GM21619 (cell line): ENCODE measurements around the gene ZNF385B.
"Not testable (repeated sequence)": the region's sequence is repeated elsewhere in the genome, so short reads cannot be mapped to it uniquely, and the experiment has no call there.

Experiments
- ATAC-seq: cut with Tn5 transposase; IDR thresholded peaks from one replicate; pipeline ENCODE4 v1.9.1; 2021; ENCODE audit not compliant: unreplicated experiment

Gene ZNF385B

GRCh38 chr2:179636995-179637394 is 224.4 kb downstream of the ZNF385B start:
- no peak for ATAC-seq

DNA sequence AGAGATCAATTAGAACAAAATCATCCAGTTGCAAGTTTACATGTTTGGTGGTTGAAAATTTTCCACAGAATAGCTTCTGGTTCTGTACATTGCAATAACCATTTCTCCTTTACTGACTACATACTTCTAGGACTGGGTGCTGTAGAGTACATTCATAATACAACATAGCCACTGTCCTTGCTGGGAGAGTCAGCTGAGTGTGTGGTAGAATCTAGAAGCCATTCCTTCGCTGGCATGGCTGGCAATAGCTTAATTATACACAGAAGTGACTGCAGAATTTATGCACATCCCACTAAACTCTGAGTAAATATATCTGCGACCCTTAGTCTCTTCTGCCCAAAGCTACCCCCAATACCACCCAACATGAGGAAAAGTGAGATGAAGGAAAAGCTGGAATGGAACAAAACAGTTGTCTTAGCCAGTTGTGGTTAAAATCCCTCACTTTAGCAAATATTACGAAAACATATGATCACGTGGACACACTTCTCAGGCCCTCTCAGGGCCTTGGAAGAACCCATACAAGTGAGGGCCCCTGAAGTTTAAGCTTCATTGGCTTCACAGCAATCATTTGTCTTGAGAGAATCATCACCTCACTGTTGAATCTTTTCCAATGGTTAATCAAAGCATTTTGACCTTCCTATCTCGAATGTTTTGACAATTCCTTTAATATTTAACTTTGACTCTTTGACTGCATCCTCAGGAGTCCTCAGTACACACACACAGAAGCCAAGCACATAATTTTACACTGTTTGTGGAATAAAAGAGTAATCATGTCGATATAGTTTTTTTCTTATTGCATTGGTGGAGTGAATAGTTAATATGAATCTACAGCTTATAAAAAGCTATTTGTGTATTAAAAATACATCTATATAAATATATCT is 225.1 kb downstream of the ZNF385B start:
- no peak for ATAC-seq

DNA sequence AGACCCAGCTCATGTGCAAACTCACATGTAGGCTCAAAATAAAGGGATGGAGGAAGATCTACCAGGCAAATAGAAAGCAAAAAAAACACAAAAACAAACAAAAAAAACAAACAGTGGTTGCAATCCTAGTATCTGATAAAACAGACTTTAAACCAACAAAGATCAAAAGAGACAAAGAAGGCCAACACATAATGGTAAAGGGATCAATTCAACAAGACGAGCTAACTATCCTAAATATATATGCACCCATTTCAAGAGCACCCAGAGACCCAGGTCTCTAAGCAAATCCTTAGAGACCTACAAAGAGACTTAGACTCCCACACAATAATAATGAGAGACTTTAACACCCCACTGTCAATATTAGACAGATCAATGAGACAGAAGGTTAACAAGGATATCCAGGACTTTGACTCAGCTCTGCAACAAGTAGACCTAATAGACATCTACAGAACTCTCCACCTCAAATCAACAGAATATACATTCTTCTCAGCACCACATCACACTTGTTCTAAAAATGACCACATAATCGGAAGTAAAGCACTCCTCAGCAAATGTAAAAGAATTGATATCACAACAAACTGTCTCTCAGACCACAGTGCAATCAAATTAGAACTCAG is 229.5 kb downstream of the ZNF385B start:
- ATAC-seq: not testable (repeated sequence)

DNA sequence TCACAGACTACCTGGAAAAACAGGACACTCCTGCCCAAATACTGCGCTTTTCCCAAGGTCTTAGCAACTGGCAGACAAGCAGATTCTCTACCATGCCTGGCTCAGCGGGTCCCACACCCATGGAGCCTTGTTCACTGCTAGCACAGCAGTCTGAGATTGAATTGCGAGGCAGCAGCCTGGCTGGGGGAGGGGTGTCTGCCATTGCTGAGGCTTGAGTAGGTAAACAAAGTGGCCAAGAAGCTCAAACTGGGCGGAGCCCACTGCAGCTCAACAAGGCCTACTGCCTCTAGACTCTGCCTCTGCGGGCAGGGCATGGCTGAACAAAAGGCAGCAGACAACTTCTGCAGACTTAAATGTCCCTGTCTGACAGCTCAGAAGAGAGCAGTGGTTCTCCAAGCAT is 231.6 kb downstream of the ZNF385B start:
- ATAC-seq: not testable (repeated sequence)

- ATAC-seq: no peak
Measured at GRCh38 chr2:179626261-179626660, 235.2 kb downstream of the ZNF385B start.

DNA sequence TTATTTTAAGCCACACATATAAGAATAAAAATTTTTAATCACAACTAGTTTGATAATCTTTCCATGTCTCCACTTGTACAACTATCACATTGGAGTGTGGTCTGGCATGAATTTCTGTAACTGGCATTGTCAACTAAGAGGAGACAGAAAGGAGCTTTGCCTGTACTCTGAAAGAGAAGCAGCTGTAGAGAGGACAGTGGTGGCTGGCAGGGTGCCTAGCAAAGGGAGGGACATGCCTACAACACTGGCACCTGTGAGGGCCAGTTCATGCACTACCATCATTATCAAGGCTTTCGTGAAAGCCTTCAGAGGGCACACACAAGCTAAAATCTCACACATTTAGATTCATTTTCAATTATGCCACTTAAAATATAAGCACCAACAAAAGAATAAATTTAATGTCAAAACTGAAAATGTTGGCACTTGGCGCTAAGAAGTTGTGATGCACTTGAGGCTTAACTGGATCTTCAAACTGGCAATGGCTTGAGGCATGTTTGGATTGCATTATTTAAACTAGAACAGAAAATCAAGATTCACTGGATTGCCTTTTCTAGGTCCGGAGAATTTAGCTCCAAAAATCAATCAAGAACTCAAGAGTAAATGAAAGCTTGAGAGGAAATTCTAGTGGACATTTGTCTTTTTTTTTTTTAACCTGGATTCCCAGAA is 238.6 kb downstream of the ZNF385B start:
- no peak for ATAC-seq

DNA sequence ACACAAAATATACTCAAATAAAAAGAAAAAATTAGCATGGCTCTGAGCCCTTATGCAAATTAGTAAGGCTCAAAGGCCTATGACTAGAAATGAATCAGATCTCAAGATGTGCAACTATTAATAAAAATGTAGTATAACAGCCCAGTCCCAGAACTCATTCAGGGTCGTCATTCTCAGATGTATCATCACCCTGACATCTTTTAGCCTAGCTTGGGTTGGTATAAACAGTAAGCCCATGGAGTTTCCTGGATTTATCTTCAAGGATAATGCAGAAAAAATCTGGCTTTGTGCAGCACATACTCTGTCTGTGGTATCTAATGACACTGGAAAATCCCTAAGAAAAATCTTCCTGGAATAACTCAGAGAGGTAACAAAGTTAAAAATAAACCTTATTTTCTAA is 239.3 kb downstream of the ZNF385B start:
- ATAC-seq: no peak

GRCh38 chr2:179619947-179620467 is 241.4 kb downstream of the ZNF385B start:
- no peak for ATAC-seq

GRCh38 chr2:179614121-179614520 is 247.3 kb downstream of the ZNF385B start:
- ATAC-seq: no peak

DNA sequence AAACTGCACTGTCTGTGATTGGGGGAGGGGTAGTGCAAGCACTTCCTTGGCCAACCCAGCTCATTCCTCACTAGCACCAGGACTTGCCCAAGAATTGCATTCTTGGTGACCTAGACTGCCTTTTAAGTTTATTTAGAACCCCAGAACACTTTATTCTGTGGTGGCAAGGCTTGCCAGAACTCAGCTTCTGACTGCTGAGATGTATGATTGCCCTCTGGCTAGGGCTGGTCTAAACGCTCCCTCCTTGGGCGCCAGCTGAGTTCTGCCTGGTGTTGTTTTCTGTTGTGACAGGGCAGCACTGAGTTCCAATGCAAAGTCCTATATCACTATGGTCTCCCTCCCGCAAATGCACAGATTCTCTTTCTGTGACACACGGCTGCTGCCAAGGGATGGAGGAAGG is 247.7 kb downstream of the ZNF385B start:
- ATAC-seq: no peak

DNA sequence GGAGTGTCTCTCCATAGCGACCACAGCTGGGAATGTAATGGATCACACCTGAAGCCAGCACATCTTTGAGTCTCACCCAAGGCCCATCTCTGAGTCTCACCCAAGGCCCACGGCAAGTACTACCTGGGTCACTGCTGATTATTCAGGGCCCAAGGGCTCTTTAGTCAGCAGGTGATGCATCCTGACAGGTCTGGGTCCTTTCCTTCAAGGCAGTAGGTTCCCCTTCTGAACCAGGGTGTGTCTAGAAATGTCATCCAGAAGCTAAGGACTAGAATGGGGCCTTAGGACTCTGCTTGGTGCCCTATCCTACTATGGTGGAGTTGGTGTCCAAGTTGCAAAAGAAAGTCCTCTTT is 248.1 kb downstream of the ZNF385B start:
- no peak for ATAC-seq

DNA sequence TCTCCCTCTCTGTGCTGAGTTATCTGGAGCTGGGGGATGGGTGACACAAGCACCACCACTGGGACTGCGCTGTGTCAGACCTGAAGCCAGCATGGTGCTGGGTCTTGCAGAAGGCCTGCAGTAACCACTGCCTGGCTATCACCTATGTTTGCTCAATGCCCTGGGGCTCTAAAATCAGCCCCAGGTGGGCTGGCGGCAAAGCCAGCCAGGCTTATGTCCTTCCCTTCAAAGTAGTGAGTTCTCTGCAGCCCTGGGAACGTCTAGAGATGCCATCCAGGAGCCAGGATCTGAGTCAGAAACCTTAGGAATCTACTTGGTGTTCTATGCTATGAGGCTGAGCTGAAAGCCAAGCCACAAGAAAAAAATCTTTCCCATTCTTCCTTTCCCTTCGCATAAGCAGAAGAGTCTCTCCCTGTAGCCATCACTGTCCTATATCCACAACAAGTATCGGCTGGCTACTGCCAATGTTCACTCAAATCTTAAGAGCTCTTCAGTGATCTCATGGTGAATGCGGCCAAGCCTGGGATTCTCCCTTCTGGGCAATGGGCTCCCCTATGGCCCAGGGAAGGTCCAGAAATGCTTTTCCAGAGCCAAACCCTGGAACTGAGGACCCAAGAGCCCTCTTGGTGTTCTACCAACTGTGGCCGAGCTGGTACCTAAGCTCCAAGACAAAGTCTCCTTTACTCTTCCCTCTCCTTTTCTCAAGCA is 248.7 kb downstream of the ZNF385B start:
- ATAC-seq: no peak

GRCh38 chr2:179612108-179612507 is 249.3 kb downstream of the ZNF385B start:
- no peak for ATAC-seq

DNA sequence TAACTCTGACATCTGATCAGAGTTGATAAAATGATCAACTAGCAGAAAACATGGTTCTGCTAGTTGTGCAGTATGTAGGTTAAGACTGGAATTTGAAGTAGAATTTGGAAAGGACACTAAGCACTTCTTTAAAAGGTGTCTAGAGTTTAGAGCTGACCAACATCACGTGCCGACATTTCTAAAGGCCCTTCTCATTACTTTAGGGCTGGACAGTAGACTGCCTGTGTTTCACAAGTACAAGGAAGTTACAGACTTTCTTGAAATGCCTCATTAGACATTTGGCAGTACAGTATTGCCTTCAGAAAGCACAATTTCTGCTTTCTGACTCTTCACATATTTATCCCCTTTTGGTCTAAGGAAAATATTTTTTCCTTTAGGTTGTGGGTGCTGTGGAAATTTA is 255.3 kb downstream of the ZNF385B start:
- no peak for ATAC-seq

GRCh38 chr2:179605341-179605740 is 256.1 kb downstream of the ZNF385B start:
- ATAC-seq: no peak

DNA sequence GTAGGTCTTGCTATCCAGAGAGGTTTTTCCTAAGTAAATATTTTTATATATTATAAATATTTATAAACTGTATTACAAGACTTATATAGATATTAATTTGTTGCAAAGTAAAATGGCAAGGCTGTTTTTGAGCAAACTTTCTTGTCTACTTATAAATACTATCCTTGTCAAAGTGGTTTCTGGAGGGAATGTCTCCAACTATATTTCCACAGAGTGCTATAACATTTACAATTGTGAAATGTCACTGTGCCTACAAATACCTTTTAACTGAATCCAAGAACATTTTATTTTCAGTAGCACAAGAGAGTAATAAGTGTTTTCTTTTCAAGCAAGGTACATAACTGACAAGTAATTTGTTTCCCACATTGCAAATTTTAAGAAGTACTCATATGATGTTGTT is 256.8 kb downstream of the ZNF385B start:
- no peak for ATAC-seq

DNA sequence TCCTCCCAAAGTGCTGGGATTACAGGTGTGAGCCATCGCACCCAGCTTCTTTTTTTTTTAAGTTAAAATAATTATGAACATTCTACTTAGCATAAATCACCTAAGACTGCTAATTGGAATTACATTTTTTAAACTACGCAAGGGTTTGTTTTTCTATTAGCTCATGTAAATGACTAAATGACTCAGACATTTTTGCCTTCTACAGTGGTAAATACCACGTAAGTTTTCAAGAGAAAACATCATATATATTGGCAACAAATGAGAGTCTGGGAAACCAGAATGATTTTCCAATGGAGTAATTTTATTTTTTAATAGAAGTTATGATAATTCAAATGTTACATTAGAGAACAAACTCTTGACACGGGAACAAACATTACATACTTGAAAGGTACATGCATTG is 259.0 kb downstream of the ZNF385B start:
- ATAC-seq: no peak

GRCh38 chr2:179596018-179596417 is 265.4 kb downstream of the ZNF385B start:
- ATAC-seq: no peak

GRCh38 chr2:179595284-179595683 is 266.1 kb downstream of the ZNF385B start:
- no peak for ATAC-seq

GRCh38 chr2:179594268-179595112 is 266.9 kb downstream of the ZNF385B start:
- no peak for ATAC-seq
